HPDE6-E6E7 (cell line): ENCODE measurements around the gene RAPGEF3.

Experiments
- DNase-seq: peaks from one replicate; pipeline ENCODE4 v3.0.0; 2011; ENCODE audit warnings: missing footprints; ENCODE audit errors: extremely low spot score

Gene RAPGEF3

GRCh38 chr12:47722941-47723631 is 35.6 kb downstream of the RAPGEF3 start:
- DNase-seq = no peak

GRCh38 chr12:47722136-47722834 is 36.4 kb downstream of the RAPGEF3 start:
- DNase-seq = no peak

- no peak for DNase-seq
These were observed 37.2 kb downstream of the RAPGEF3 start for GRCh38 chr12:47721431-47721973.

- DNase-seq = no peak
These were observed 40.1 kb downstream of the RAPGEF3 start for GRCh38 chr12:47718531-47718930.

DNA sequence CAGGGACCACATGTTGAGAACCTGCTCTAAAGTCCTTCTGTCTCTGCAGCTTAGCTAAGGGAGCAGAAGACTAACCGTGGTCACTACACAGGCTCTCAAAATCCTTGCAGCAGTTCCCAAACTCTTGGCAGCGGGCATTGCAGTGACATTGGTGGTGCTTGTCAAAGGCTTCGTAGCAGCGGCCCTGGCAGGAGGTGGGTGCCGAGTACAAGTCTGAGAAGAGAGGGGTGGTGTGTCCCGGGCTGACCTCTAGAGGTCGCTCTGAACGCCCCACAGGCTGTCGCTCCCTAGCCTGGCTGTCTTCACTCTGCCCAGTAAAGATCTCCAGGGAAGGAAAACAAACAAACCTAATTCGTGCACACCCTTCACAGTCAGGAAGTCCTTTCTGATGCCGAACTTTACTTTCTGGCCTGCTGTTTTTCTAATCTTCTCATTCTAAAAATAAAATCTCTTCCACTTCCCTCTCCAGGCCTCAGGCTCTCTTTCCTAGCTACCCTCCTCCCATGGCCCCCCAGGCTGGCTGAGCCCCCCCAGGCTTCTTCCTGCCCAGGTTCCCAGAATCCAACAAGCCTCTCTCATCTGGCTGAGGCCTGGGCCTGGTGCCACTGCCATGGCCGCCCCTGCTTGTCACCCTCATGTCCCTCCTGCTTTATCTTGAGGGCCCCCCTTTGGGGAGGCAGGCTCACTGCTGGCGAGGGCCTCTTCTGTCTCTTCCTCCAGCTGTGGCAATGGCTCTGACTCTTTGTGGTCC is 41.1 kb downstream of the RAPGEF3 start:
- no peak for DNase-seq

GRCh38 chr12:47717046-47717442 is 41.6 kb downstream of the RAPGEF3 start:
- DNase-seq = no peak

- DNase-seq = no peak
These were observed 42.7 kb downstream of the RAPGEF3 start for GRCh38 chr12:47715877-47716548.

DNA sequence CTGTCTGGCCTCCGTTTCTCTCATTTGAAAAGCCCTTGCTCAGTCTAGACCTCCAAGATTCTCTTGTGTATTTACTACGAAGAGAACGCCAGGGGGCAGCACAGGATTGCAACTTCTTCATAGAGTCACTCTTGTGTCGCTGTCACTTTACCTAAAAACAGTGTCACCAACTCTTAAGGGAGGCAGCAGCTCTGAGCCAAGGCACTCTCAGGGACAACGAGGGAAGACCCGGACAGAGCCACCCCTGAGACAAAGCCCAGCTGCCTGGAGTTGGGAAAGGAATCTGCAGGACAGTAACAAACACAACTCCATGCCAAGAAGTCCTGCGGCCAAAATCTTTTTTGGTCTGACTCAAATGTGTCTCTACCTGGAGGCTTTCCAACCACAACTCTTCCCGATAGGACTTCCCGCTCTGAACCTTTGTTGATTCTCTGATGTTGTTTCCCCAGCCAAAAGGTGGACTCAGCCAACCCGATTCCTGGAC is 43.2 kb downstream of the RAPGEF3 start:
- DNase-seq = peak; percentile 46

DNA sequence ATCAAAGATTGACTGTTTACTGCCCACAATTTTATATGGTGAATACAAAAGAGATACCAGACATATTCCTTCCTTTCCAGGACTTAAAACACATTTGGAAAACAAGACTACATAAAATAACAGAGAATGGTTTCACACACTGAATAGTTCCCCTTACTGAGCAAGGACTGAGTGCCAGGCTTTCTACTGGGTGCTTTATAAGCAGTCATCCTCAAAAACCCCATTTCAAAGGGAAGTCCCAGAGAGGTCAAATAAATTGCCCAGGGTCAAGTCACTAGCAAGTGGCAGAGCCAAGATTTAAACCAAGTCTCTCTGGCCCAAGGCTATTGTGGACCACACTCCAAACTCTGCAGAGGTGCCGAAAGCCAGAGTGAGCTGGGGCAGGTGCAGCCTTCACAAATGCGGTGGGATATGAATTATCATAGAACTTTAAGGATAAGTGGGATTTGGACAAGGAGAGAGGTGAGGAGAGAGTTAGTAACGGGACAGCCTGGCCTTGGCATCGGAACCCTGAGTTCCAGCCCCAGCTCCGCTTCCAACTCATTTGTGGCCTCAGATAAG is 43.8 kb downstream of the RAPGEF3 start:
- no peak for DNase-seq

DNA sequence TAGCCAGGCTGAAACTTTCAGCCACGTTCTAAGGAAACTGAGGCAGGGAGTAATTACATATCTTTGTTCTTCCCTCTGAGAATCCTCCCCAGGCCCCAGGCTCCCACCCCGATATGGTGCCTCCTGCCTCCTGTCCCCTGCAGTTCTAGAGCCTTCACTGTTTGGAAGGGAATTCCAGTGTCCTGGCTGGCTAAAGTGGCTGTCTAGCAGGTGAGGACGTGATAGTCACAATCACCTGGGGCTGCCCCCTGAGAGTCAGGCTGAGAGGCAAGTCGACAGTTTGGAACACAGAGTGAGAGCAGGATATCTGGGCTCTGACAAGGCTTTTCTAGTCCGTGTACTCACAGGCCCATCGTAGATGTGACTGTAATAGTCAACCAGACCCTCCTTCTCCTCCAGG is 46.5 kb downstream of the RAPGEF3 start:
- DNase-seq = no peak

- DNase-seq = no peak
These were observed 47.2 kb downstream of the RAPGEF3 start for GRCh38 chr12:47711448-47711847.

GRCh38 chr12:47710278-47710677 is 48.4 kb downstream of the RAPGEF3 start:
- no peak for DNase-seq

- DNase-seq = no peak
These were observed 49.0 kb downstream of the RAPGEF3 start for GRCh38 chr12:47709671-47710070.

DNA sequence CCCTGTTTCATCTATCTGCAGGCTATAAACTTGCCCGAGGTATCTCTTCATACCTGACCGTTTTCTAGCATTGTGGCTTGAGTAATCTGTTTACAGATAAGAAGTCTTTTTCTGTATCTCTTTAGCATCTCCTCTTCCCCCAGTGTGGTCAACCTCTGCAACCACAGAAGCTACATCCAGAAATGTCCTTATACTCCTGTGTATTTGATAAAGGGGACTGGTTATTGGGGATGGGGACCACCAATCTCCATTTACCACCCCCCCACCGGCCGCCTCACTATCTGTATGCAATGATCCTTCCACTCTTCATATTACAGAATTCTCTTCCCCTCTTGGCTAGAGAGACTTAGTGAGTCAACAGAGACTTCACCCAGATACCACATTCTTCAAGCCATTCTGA is 49.4 kb downstream of the RAPGEF3 start:
- no peak for DNase-seq

DNA sequence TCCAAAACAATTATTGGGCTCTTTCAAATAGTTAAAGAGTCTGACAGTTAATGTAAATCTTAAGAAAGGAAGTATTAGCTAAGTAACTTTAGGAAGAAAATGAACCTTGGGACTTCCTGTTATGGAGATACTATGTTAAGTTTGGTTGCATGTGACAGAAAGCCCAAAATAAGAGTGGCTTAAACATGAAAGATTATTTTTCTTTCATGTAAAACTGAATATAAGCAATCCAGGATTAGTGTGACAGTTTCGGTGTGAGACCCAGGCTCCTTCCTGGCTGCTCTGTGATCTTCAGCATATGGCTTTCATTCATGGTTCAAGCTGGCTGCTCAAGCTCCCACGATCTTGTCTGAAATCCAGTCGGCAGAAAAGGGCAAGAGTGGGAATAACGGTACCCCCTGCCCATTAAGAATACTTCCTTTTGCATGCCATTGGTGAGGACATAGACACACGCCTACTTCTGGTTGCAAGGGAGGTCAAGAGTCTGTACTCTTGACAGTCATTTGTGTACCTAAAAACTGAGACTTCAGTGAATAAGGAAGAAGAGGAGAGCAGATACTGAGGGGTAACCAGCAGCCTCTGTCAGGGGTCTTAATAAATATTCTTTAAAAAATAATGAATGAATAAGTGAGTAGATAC is 50.7 kb downstream of the RAPGEF3 start:
- no peak for DNase-seq

- no peak for DNase-seq
These were observed 51.3 kb downstream of the RAPGEF3 start for GRCh38 chr12:47707355-47707754.

DNA sequence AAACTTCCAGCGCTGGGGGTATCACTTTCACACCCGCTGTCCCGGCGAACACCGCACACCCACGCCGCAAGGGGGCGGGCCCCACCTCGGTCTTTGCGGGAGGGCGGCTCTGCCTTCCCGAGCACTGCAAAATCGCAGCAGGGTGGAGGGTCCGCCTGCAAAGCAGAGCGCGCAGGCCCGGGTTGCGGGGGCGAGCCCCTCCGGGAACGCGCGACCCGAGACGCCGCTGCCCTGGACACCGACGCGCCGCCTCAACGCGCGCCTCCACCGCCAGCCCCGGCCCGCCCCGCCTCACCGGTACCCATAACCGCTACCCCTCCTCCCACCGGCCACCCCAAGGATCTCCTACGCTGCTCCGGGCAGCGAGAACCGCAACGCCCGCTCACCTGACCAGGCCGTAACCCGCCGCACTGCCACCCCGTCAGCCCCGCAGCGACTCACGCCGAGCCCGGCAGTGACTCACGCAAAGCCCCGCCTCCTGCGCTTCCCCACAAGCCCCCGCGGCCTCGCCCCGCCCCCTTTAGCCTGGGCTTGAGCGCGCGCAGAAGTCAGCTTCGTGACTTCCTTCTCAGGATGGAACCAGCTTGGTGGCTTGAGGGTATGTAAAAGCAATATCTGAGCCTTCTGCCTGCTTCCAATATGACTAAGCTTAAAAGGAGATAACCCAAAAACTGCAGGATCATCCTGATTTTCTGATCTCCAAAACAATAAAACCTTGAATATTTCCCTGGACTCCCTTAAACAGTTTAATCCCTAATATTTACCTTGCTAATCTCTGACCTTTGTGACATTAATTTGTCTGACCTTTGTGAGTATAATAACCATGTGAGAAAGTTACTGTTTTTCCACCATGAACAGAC is 52.9 kb downstream of the RAPGEF3 start, which contains the start of gene RPAP3:
RPAP3 (minus strand) TSS at position 465 of the 860 bp plus-strand sequence. CDS start 3,190 bp downstream, outside the sequence.
- DNase-seq = peak; percentile 94

- DNase-seq = no peak
These were observed 53.5 kb downstream of the RAPGEF3 start for GRCh38 chr12:47705229-47705565.

- DNase-seq = no peak
These were observed 54.0 kb downstream of the RAPGEF3 start for GRCh38 chr12:47704719-47705118.

DNA sequence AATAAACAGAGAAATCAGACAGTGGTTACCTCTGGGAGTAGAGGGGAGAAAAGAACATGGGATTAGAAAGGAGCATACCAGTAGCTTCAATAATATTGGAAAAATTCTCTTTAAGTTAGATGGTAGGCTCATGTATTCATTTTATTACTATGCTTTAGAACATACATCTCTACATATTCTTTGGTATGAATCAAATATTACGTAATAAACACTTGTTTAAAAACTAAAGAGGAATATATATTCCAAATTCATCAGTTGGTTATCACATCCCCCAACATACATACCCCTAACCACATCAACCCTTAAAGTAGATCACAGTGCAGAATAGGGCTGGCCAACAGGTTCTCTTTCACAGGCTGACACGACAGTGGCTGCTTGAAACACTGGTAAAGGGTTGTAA is 58.4 kb downstream of the RAPGEF3 start:
- DNase-seq = no peak
